ENCODE measurements around the gene GAD2.

The GAD2 gene

DNA sequence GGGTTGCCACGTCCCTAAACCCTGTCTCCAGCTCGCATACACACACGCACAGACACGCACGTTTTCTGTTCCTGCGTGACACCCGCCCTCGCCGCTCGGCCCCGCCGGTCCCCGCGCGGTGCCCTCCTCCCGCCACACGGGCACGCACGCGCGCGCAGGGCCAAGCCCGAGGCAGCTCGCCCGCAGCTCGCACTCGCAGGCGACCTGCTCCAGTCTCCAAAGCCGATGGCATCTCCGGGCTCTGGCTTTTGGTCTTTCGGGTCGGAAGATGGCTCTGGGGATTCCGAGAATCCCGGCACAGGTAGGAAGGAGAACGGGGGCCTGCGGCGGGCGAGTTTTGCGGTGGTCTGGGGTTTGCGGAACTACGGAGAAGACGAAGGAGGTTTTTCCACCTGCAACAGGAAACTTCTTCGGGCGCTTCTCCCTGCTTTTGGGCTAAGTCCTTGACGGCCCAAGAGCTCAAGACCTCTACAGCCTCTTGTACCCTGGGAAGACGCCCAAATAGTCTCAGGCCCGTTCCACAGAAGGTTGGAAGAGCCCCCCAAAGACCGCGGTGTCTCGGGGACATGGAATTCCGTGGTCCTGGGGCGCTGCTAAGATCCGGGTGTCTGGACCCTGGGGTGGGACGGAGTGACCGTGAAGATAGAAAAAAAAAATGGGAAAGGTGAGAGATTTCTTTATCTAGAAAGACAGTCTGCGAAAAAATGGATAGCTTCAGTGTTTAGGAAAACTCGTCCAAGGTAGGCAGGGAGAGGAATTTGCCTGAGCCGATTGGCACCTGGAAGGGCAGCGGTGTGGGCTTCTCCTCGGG lies at the start of gene GAD2:
GAD2 (plus strand) TSS at position 190 of the 811 bp plus-strand sequence; CDS start at position 226, 36 bp downstream.
- no peak for DNase-seq
- TF ChIP-seq, protein P1, sequence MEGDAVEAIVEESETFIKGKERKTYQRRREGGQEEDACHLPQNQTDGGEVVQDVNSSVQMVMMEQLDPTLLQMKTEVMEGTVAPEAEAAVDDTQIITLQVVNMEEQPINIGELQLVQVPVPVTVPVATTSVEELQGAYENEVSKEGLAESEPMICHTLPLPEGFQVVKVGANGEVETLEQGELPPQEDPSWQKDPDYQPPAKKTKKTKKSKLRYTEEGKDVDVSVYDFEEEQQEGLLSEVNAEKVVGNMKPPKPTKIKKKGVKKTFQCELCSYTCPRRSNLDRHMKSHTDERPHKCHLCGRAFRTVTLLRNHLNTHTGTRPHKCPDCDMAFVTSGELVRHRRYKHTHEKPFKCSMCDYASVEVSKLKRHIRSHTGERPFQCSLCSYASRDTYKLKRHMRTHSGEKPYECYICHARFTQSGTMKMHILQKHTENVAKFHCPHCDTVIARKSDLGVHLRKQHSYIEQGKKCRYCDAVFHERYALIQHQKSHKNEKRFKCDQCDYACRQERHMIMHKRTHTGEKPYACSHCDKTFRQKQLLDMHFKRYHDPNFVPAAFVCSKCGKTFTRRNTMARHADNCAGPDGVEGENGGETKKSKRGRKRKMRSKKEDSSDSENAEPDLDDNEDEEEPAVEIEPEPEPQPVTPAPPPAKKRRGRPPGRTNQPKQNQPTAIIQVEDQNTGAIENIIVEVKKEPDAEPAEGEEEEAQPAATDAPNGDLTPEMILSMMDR (IDR thresholded peaks at IDR 0.05; ENCODE audit: low read depth, low read length): no peak

DNA sequence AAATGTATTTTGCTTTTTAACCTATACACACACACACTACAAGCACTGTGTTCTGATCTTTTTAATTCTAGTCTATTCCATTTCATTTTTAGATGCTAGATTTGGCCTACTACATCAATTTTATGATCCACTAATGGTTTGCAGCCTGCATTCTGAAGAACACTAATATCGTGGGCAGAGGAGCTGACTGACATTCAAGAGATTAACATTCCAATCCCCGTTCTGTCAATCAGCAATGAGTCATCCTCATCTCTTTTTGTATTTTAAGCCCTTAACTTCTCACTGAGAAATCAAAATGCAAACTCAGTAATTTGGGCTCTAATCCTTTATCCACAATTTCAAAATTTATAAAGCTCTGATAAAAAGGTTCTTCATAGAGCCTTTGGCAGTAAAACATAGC lies 47.1 kb upstream of the GAD2 start:
- no peaks in the 10 kb centered on the region for H3K27me3 ChIP-seq (ENCODE audit: insufficient read depth, low read depth, severe bottlenecking)
- TF ChIP-seq, protein P1 (IDR thresholded peaks at IDR 0.05; ENCODE audit: low read depth, low read length): no peak
- no peak for DNase-seq
- H3K27ac ChIP-seq: no peak overlapping the region
- no peaks in the 10 kb centered on the region for H3K9me3 ChIP-seq (ENCODE audit: severe bottlenecking)
- H3K36me3 ChIP-seq: no peaks in the 10 kb centered on the region
- no peak overlapping the region for H3K4me3 ChIP-seq (ENCODE audit: low read depth, low read length)

More for the DNA sequence above, at the start of gene GAD2:
- H3K27ac ChIP-seq: no peak within 1 kb of the TSS
- no peaks in the 10 kb centered on the region for H3K27me3 ChIP-seq (ENCODE audit: insufficient read depth, low read depth, severe bottlenecking)
- no peaks in the 10 kb centered on the region for H3K36me3 ChIP-seq
- H3K4me3 ChIP-seq (ENCODE audit: low read depth, low read length): peak within 1 kb of the TSS; percentile 51
- no peaks in the 10 kb centered on the region for H3K9me3 ChIP-seq (ENCODE audit: severe bottlenecking)

DNA sequence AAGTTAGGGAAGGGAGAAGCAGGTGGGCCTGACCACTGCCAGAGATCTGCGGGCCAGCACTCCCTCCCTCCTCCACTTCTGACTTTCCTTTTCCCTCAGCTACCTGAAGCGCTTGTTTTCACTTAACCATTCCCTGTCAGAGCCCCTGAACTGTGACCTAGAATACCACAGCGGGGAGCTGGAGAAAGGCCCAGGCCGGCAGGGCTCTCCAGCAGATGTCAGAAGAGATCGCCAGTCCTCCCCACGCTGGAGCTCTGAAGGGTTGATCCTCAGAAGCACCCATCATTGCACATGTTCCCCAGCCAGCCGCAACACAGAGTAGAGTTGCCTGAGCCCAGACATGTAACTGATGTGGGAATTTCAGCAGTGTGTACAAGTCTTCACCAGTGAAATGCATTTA lies 44.4 kb upstream of the GAD2 start:
- no peaks in the 10 kb centered on the region for H3K9me3 ChIP-seq (ENCODE audit: severe bottlenecking)
- H3K27ac ChIP-seq: no peak overlapping the region
- TF ChIP-seq, protein P1 (IDR thresholded peaks at IDR 0.05; ENCODE audit: low read depth, low read length): no peak
- no peak for DNase-seq
- H3K4me3 ChIP-seq (ENCODE audit: low read depth, low read length): no peak overlapping the region
- no peaks in the 10 kb centered on the region for H3K27me3 ChIP-seq (ENCODE audit: insufficient read depth, low read depth, severe bottlenecking)
- no peaks in the 10 kb centered on the region for H3K36me3 ChIP-seq

DNA sequence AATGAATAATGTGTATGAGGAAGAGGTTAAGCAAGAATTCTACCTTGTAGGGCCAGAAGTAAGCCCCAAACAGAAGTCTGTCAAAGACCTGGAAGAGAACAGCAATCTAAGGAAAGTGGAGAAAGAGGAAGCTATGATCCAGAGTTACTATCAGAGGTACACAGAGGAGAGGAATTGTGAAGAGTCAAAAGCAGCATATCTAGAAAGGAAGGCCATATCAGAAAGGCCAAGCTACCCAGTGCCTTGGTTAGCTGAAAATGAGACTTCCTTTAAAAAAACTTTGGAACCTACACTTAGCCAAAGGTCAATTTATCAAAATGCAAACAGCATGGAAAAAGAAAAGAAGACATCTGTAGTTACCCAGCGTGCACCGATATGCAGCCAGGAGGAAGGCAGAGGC lies 42.7 kb upstream of the GAD2 start:
- TF ChIP-seq, protein P1 (IDR thresholded peaks at IDR 0.05; ENCODE audit: low read depth, low read length): no peak
- Histone ChIP-seq H3K4me3 (ENCODE audit: low read depth, low read length) (no peak overlapping the region), H3K36me3 (no peaks in the 10 kb centered on the region), H3K27me3 (ENCODE audit: insufficient read depth, low read depth, severe bottlenecking) (no peaks in the 10 kb centered on the region), H3K27ac (no peak overlapping the region), H3K9me3 (ENCODE audit: severe bottlenecking) (no peaks in the 10 kb centered on the region)
- DNase-seq: no peak

DNA sequence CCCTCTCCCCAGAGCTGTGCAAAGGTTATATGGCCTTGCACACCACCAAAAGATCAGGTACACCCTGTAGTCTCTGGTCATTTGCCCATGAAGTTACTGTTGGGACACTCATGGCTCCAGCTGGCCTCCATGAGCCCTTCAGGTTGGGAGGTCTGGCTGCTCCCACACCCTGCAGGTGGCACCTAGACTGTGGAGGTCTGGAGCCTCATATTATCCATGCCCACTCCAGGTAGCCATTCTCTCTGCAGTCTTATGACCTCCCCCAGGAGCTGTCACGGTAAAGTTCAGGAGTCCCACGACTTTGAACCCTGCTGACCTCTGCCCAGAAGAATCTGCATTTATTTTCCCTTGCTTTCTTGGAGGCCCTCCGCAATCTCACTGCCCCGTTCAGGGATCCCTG lies 39.2 kb upstream of the GAD2 start:
- TF ChIP-seq, protein P1 (IDR thresholded peaks at IDR 0.05; ENCODE audit: low read depth, low read length): no peak
- Histone ChIP-seq H3K27ac (no peak overlapping the region), H3K9me3 (ENCODE audit: severe bottlenecking) (no peaks in the 10 kb centered on the region), H3K36me3 (no peaks in the 10 kb centered on the region), H3K4me3 (ENCODE audit: low read depth, low read length) (no peak overlapping the region), H3K27me3 (ENCODE audit: insufficient read depth, low read depth, severe bottlenecking) (no peaks in the 10 kb centered on the region)
- no peak for DNase-seq

DNA sequence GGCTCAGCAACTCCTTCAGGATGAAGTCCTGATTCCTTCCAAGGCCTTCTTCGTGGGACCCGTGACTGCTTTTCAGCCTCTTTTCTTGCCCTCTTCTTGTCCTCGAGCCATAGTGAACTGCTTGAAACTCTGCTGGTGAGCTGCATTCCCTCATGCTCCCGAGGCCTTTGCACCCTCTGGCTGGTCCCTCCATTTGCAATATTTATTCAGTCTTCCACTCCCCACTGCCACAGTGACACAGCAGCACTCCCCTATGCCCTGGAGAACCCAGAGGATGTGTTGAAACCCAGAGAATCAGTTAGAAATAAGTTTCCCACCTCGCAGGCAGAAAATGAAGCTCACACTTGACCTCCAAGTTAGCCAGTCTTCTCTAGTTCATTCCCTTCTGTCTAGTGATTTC lies 22.3 kb upstream of the GAD2 start:
- H3K27ac ChIP-seq: no peak overlapping the region
- H3K27me3 ChIP-seq (ENCODE audit: insufficient read depth, low read depth, severe bottlenecking): no peaks in the 10 kb centered on the region
- H3K9me3 ChIP-seq (ENCODE audit: severe bottlenecking): no peaks in the 10 kb centered on the region
- H3K36me3 ChIP-seq: no peaks in the 10 kb centered on the region
- DNase-seq: no peak
- TF ChIP-seq, protein P1 (IDR thresholded peaks at IDR 0.05; ENCODE audit: low read depth, low read length): no peak
- no peak overlapping the region for H3K4me3 ChIP-seq (ENCODE audit: low read depth, low read length)

Data from WERI-Rb-1 (cell line).